OCI-LY1 (cell line): ENCODE data around the gene DLL4.

Source experiments
- H2AFZ ChIP-seq: fragments of 200-600 bp; sonication (generic), shearing (Covaris generic); 2 replicates; pipeline ENCODE4 v1.6.0; 2014; ENCODE audit warnings: antibody characterized with exemption, mild to moderate bottlenecking, low read length
- H3F3A ChIP-seq: fragments of 200-600 bp; sonication (generic), shearing (Covaris generic); 2 replicates; pipeline ENCODE4 v1.6.0; 2014; ENCODE audit warnings: mild to moderate bottlenecking, antibody characterized with exemption, low read length, moderate library complexity; ENCODE audit not compliant: insufficient read depth
- H3K27ac ChIP-seq: fragments of 200-600 bp; sonication (generic); 2 replicates; pipeline ENCODE4 v1.5.1; 2014; ENCODE audit warnings: low read length, mixed run types, mild to moderate bottlenecking, low read depth; ENCODE audit not compliant: poor library complexity, severe bottlenecking
- H3K27me3 ChIP-seq: fragments of 200-600 bp; sonication (generic); 2 replicates; pipeline ENCODE4 v1.6.0; 2014; ENCODE audit warnings: antibody characterized with exemption, mild to moderate bottlenecking, low read length, moderate library complexity; ENCODE audit not compliant: insufficient read depth
- H3K36me3 ChIP-seq: fragments of 200-600 bp; sonication (generic); 2 replicates; pipeline ENCODE4 v1.6.1; 2014; ENCODE audit warnings: mild to moderate bottlenecking, antibody characterized with exemption, low read length, moderate library complexity, mixed read lengths; ENCODE audit not compliant: insufficient read depth
- H3K4me1 ChIP-seq: fragments of 200-600 bp; sonication (generic); 2 replicates; pipeline ENCODE4 v1.5.1; 2014; ENCODE audit warnings: mild to moderate bottlenecking, low read length, moderate library complexity; ENCODE audit not compliant: insufficient read depth, severe bottlenecking
- H3K4me2 ChIP-seq: fragments of 200-600 bp; sonication (generic), shearing (Covaris generic); 2 replicates; pipeline ENCODE4 v1.6.1; 2014; ENCODE audit warnings: low read length
- H3K4me3 ChIP-seq: fragments of 200-600 bp; sonication (generic); 2 replicates; pipeline ENCODE4 v1.5.1; 2014; ENCODE audit warnings: low read length, low read depth, mild to moderate bottlenecking, mixed read lengths; ENCODE audit not compliant: poor library complexity, severe bottlenecking
- H3K79me2 ChIP-seq: fragments of 200-600 bp; shearing (Covaris generic); 2 replicates; pipeline ENCODE4 v1.6.1; 2016; ENCODE audit warnings: mixed run types, low read length, mixed read lengths; ENCODE audit not compliant: insufficient read depth
- H3K9ac ChIP-seq: fragments of 200-600 bp; sonication (generic), shearing (Covaris generic); 2 replicates; pipeline ENCODE4 v1.6.1; 2014; ENCODE audit warnings: mild to moderate bottlenecking, low read length, mixed read lengths
- H3K9me2 ChIP-seq: fragments of 200-600 bp; sonication (generic), shearing (Covaris generic); 2 replicates; pipeline ENCODE4 v1.6.1; 2014; ENCODE audit warnings: low read depth, mild to moderate bottlenecking, low read length, mixed read lengths
- H3K9me3 ChIP-seq: fragments of 200-600 bp; shearing (Covaris generic); 2 replicates; pipeline ENCODE4 v1.6.1; 2014; ENCODE audit warnings: low read length, mixed read lengths
- H4K20me1 ChIP-seq: fragments of 200-600 bp; sonication (generic), shearing (Covaris generic); 2 replicates; pipeline ENCODE4 v1.6.0; 2016; ENCODE audit warnings: mild to moderate bottlenecking, low read length; ENCODE audit not compliant: insufficient read depth
- EZH2 ChIP-seq: fragments of 200-600 bp; sonication (generic), shearing (Covaris generic); IDR thresholded peaks from 2 replicates; pipeline ENCODE4 v1.8.0; 2017; ENCODE audit warnings: borderline replicate concordance, mixed run types, mild to moderate bottlenecking, antibody characterized with exemption, low read length, moderate library complexity, mixed read lengths
- TF ChIP-seq, protein P1 (sequence below): fragments of 200-600 bp; sonication (generic), shearing (Covaris generic); IDR thresholded peaks from 2 replicates; pipeline ENCODE4 v1.5.1; 2017; ENCODE audit warnings: mild to moderate bottlenecking, antibody characterized with exemption, low read length, moderate library complexity, mixed read lengths

DLL4 gene

DNA sequence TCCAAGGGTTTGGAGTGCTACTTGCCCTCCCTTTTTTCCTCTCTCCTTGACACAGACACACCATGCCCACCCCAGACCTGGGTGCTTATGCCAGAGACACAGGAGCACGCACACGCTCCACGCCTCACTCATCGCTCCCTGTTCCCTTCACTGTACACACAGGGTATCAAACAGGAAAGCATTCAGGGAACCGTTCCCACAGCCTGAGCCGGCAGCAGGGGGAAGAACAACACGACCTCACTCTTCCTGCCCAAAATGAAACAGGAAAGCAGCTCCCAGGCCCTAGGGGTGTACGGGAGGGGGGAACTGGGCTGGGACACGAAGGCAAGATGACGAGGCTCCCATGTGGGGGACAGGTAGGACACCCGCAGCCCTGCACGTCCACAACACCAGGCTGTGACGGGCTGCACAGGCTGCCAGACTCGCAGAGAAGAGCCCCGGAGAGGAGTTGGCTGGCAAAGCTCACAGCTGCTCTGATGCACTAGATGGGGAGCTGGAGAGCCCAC is 11.2 kb downstream of the DLL4 start:
- H4K20me1 ChIP-seq: no peaks in the 10 kb centered on the region
- H2AFZ ChIP-seq: no peak overlapping the region
- H3K9me3 ChIP-seq: no peaks in the 10 kb centered on the region
- H3K79me2 ChIP-seq: no peaks in the 10 kb centered on the region
- peaks cover 17% of the 10 kb centered on the region for H3K4me1 ChIP-seq
- H3K9me2 ChIP-seq: no peaks in the 10 kb centered on the region
- no peak overlapping the region for H3K9ac ChIP-seq
- no peak overlapping the region for H3K27ac ChIP-seq
- H3F3A ChIP-seq: no peaks in the 10 kb centered on the region
- 0 out of 2 replicates have a peak, but pooled peaks cover 14% of the 10 kb centered on the region for H3K27me3 ChIP-seq
- H3K36me3 ChIP-seq: no peaks in the 10 kb centered on the region
- TF ChIP-seq, protein P1, sequence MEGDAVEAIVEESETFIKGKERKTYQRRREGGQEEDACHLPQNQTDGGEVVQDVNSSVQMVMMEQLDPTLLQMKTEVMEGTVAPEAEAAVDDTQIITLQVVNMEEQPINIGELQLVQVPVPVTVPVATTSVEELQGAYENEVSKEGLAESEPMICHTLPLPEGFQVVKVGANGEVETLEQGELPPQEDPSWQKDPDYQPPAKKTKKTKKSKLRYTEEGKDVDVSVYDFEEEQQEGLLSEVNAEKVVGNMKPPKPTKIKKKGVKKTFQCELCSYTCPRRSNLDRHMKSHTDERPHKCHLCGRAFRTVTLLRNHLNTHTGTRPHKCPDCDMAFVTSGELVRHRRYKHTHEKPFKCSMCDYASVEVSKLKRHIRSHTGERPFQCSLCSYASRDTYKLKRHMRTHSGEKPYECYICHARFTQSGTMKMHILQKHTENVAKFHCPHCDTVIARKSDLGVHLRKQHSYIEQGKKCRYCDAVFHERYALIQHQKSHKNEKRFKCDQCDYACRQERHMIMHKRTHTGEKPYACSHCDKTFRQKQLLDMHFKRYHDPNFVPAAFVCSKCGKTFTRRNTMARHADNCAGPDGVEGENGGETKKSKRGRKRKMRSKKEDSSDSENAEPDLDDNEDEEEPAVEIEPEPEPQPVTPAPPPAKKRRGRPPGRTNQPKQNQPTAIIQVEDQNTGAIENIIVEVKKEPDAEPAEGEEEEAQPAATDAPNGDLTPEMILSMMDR: no peak
- no peak for TF ChIP-seq EZH2
- no peak overlapping the region for H3K4me2 ChIP-seq
- no peak overlapping the region for H3K4me3 ChIP-seq

GRCh38 chr15:40941068-40941527 is 12.0 kb downstream of the DLL4 start:
- Histone ChIP-seq H3K79me2 (no peaks in the 10 kb centered on the region), H4K20me1 (no peaks in the 10 kb centered on the region), H3K27ac (no peak overlapping the region), H3K9me2 (no peaks in the 10 kb centered on the region), H3F3A (no peaks in the 10 kb centered on the region), H3K4me2 (peak overlapping the region; percentile 85), H2AFZ (no peak overlapping the region), H3K9me3 (no peaks in the 10 kb centered on the region), H3K4me1 (peaks cover 17% of the 10 kb centered on the region), H3K9ac (peak overlapping the region; percentile 70; the same call in 1 of the 2 replicates), H3K4me3 (peak overlapping the region; percentile 65), H3K27me3 (0 out of 2 replicates have a peak, but pooled peaks cover 14% of the 10 kb centered on the region), H3K36me3 (no peaks in the 10 kb centered on the region)
- no peak for TF ChIP-seq EZH2
- TF ChIP-seq, protein P1: no peak

GRCh38 chr15:40941528-40942336 is 12.6 kb downstream of the DLL4 start:
- no peaks in the 10 kb centered on the region for H3K9me2 ChIP-seq
- peak overlapping the region; percentile 85 for H3K4me2 ChIP-seq
- H3K79me2 ChIP-seq: no peaks in the 10 kb centered on the region
- peak overlapping the region; percentile 65 for H3K4me3 ChIP-seq
- peak overlapping the region; percentile 70 for H3K9ac ChIP-seq
- H4K20me1 ChIP-seq: no peaks in the 10 kb centered on the region
- H3K27ac ChIP-seq: no peak overlapping the region
- H3K4me1 ChIP-seq: peaks cover 17% of the 10 kb centered on the region
- no peak for TF ChIP-seq EZH2
- TF ChIP-seq, protein P1: peak; percentile 36
- H3F3A ChIP-seq: no peaks in the 10 kb centered on the region
- H3K9me3 ChIP-seq: no peaks in the 10 kb centered on the region
- H3K36me3 ChIP-seq: no peaks in the 10 kb centered on the region
- H2AFZ ChIP-seq: 0 out of 2 replicates have a peak overlapping the region, but pooled peaks have one; percentile 24
- H3K27me3 ChIP-seq: 0 out of 2 replicates have a peak, but pooled peaks cover 14% of the 10 kb centered on the region
